ENCODE data around the gene CDKL5.

- no peak for TF ChIP-seq EZH2 (IDR thresholded peaks at IDR 0.05; ENCODE audit: low read depth, unreplicated experiment)
- TF ChIP-seq, protein P1, sequence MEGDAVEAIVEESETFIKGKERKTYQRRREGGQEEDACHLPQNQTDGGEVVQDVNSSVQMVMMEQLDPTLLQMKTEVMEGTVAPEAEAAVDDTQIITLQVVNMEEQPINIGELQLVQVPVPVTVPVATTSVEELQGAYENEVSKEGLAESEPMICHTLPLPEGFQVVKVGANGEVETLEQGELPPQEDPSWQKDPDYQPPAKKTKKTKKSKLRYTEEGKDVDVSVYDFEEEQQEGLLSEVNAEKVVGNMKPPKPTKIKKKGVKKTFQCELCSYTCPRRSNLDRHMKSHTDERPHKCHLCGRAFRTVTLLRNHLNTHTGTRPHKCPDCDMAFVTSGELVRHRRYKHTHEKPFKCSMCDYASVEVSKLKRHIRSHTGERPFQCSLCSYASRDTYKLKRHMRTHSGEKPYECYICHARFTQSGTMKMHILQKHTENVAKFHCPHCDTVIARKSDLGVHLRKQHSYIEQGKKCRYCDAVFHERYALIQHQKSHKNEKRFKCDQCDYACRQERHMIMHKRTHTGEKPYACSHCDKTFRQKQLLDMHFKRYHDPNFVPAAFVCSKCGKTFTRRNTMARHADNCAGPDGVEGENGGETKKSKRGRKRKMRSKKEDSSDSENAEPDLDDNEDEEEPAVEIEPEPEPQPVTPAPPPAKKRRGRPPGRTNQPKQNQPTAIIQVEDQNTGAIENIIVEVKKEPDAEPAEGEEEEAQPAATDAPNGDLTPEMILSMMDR (conservative IDR thresholded peaks at IDR 0.05; ENCODE audit: low read depth in 2 of 2), result no peak
- no peak for TF ChIP-seq POLR2AphosphoS5 (IDR thresholded peaks at IDR 0.05; ENCODE audit: low read depth)
- TF ChIP-seq, protein P2, sequence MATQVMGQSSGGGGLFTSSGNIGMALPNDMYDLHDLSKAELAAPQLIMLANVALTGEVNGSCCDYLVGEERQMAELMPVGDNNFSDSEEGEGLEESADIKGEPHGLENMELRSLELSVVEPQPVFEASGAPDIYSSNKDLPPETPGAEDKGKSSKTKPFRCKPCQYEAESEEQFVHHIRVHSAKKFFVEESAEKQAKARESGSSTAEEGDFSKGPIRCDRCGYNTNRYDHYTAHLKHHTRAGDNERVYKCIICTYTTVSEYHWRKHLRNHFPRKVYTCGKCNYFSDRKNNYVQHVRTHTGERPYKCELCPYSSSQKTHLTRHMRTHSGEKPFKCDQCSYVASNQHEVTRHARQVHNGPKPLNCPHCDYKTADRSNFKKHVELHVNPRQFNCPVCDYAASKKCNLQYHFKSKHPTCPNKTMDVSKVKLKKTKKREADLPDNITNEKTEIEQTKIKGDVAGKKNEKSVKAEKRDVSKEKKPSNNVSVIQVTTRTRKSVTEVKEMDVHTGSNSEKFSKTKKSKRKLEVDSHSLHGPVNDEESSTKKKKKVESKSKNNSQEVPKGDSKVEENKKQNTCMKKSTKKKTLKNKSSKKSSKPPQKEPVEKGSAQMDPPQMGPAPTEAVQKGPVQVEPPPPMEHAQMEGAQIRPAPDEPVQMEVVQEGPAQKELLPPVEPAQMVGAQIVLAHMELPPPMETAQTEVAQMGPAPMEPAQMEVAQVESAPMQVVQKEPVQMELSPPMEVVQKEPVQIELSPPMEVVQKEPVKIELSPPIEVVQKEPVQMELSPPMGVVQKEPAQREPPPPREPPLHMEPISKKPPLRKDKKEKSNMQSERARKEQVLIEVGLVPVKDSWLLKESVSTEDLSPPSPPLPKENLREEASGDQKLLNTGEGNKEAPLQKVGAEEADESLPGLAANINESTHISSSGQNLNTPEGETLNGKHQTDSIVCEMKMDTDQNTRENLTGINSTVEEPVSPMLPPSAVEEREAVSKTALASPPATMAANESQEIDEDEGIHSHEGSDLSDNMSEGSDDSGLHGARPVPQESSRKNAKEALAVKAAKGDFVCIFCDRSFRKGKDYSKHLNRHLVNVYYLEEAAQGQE (IDR thresholded peaks at IDR 0.05; ENCODE audit: unreplicated experiment), result no peak
- no peak for TF ChIP-seq CREB1 (CRISPR knock-in tag; IDR thresholded peaks at IDR 0.05; ENCODE audit: low read depth)
- TF ChIP-seq ETS1 (IDR thresholded peaks at IDR 0.05), result no peak
- TF ChIP-seq JUNB (IDR thresholded peaks at IDR 0.05; ENCODE audit: unreplicated experiment), result no peak
- no peak for TF ChIP-seq ZNF114 (CRISPR knock-in tag; IDR thresholded peaks at IDR 0.05)
These were observed 23.6 kb upstream of the CDKL5 start for GRCh38 chrX:18401848-18402213.

Measured in GM23338 (cell line).